ENCODE data around the gene SVBP. TPM values are rescaled to one million over a fixed set of nuclear protein-coding genes. Genes with fewer than 3 reads are reported as not detected.
A peak's percentile ranks its signal among the peaks of the same experiment; 100 is the strongest.

Gene SVBP
- total and polyA plus RNA-seq, 10 donors: 15.1 to 41.7 (median 21.7) TPM

DNA sequence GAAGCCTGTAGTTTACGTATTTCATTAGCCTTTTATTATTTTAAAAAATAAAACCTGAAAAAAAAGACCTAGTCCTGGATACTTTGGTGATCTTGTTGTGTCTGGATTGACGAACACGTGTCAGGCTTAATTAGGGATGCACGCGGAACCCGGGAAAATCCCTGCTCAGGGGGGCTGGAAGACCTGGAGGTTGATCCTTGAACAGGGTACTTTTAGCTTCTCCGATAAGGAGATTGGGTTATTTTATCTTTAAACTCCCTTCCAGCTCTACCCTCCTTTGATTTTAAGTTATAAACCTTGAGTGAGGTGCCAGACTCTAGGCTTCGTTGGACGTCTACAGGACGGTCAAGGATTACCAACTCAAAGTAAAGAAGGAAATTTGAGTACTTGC, 28.7 kb upstream of the SVBP start:
- TF ChIP-seq POLR2AphosphoS5 (IDR thresholded peaks at IDR 0.05) (no peak), CTCF (IDR thresholded peaks at IDR 0.05 in 8 of 11, conservative IDR thresholded peaks at IDR 0.05 in 3 of 11) (no peak), POLR2A (IDR thresholded peaks at IDR 0.05) (no peak)
- Histone ChIP-seq H3K4me3 (peak overlapping the region; percentile 62 to 96 (median 82)), H3K36me3 (peaks cover 0 to 44% (median 11%) of the 10 kb centered on the region in 6 donors), H3K9me3 (peaks cover 0 to under 1% (median 0%) of the 10 kb centered on the region in 8 donors), H3K27me3 (replicated peaks in 1 of 7) (no peaks in the 10 kb centered on the region), H3K27ac (peak overlapping the region in 6 of 8 donors; percentile 16 to 91 (median 85)), H3K4me1 (peaks cover 10 to 47% (median 23%) of the 10 kb centered on the region in 6 donors)
- intact Hi-C loops (cut with DNase I; ENCODE audit: low total_unique reads): no loop called here
- no peak for DNase-seq
- 8 to 9% (median 8%) methylated on average over 10 of the region's 10 CpGs for WGBS, 5 donors

DNA sequence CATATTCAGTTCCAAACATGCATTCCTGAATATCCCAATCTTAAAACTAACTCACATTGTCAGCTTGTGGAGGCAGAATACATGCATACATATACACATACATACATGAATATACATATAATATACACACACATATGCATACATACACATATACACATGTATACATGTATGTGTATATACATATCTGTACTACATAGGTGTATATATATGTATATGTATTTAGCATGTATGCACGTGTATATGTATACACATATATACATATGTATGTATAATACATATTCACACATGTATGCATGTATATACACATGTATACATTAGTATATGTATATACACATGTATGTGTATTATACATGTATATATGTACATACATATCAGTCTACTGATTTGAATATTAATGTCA, 28.0 kb upstream of the SVBP start:
- intact Hi-C loops (cut with DNase I; ENCODE audit: low total_unique reads): no loop called here
- TF ChIP-seq CTCF (IDR thresholded peaks at IDR 0.05 in 8 of 11, conservative IDR thresholded peaks at IDR 0.05 in 3 of 11) (no peak), POLR2AphosphoS5 (IDR thresholded peaks at IDR 0.05) (no peak), POLR2A (IDR thresholded peaks at IDR 0.05) (no peak)

GRCh38 chr1:42844592-42845140, 27.5 kb upstream of the SVBP start:
- DNase-seq: no peak
- 93 to 98% (median 96%) methylated on average over 4 of the region's 4 CpGs for WGBS, 5 donors
- Histone ChIP-seq H3K9me3 (no peaks in the 10 kb centered on the region), H3K36me3 (peaks cover 0 to 35% (median 4%) of the 10 kb centered on the region in 6 donors), H3K4me3 (no peak overlapping the region), H3K27ac (no peak overlapping the region), H3K27me3 (replicated peaks in 1 of 7) (no peaks in the 10 kb centered on the region), H3K4me1 (peaks cover 10 to 43% (median 23%) of the 10 kb centered on the region in 6 donors)
- intact Hi-C loops (cut with DNase I; ENCODE audit: low total_unique reads): no loop called here
- TF ChIP-seq CTCF (IDR thresholded peaks at IDR 0.05 in 8 of 11, conservative IDR thresholded peaks at IDR 0.05 in 3 of 11) (no peak), POLR2AphosphoS5 (IDR thresholded peaks at IDR 0.05) (no peak)

More for the DNA sequence above, 28.0 kb upstream of the SVBP start:
- Histone ChIP-seq H3K36me3 (peaks cover 0 to 40% (median 5%) of the 10 kb centered on the region in 6 donors), H3K4me3 (peak overlapping the region in 2 of 8 donors; percentile 84 to 96), H3K27me3 (replicated peaks in 1 of 7) (no peaks in the 10 kb centered on the region), H3K9me3 (no peaks in the 10 kb centered on the region), H3K4me1 (peaks cover 10 to 47% (median 23%) of the 10 kb centered on the region in 6 donors), H3K27ac (no peak overlapping the region)
- no peak for DNase-seq
- 63 to 78% (median 67%) methylated on average over 1 of the region's 1 CpG for WGBS, 5 donors

- intact Hi-C loops (cut with DNase I; ENCODE audit: low total_unique reads): no loop called here
- Histone ChIP-seq H3K4me3 (no peak overlapping the region), H3K27me3 (replicated peaks in 1 of 7) (no peaks in the 10 kb centered on the region), H3K27ac (no peak overlapping the region), H3K9me3 (no peaks in the 10 kb centered on the region), H3K36me3 (peaks cover 0 to 36% (median 0%) of the 10 kb centered on the region in 6 donors), H3K4me1 (peaks cover 0 to 24% (median 9%) of the 10 kb centered on the region in 6 donors)
- DNase-seq: no peak
- WGBS, 5 donors: 73 to 95% (median 92%) methylated on average over 2 of the region's 2 CpGs
- TF ChIP-seq POLR2A (IDR thresholded peaks at IDR 0.05): no peak
- no peak for TF ChIP-seq POLR2AphosphoS5 (IDR thresholded peaks at IDR 0.05)
- no peak for TF ChIP-seq CTCF (IDR thresholded peaks at IDR 0.05 in 8 of 11, conservative IDR thresholded peaks at IDR 0.05 in 3 of 11)
Measured at GRCh38 chr1:42841440-42842147, 24.4 kb upstream of the SVBP start.

Data from spleen (tissue), 11 donors.